ENCODE measurements around the gene TBC1D16.

The TBC1D16 gene

GRCh38 chr17:79922798-79923197, 112.9 kb downstream of the TBC1D16 start:
- no peak for DNase-seq

DNA sequence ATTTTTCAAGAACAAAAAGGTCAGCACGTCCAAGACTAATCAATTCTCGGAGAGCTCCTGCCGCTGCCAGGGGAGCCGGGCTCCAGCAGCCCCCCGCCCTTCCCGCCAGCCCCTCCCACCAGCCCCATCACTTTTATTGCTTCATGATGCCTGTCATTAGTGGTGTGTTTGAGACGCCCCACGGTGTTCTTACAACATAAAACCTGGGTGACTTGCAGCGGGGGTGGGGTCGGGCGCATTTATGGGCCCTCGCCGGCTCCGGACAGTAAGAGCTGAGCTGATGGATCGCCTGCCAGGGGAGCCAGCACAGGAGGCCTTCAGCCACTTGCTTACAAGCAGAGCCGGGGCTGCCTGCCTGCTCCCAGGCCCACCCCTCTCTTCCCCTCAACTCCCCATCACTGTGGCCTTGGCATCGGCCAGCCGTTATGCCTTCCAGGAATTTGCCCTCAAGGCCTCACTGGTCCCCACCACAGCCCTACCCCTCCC, 113.5 kb downstream of the TBC1D16 start:
- DNase-seq: no peak

DNA sequence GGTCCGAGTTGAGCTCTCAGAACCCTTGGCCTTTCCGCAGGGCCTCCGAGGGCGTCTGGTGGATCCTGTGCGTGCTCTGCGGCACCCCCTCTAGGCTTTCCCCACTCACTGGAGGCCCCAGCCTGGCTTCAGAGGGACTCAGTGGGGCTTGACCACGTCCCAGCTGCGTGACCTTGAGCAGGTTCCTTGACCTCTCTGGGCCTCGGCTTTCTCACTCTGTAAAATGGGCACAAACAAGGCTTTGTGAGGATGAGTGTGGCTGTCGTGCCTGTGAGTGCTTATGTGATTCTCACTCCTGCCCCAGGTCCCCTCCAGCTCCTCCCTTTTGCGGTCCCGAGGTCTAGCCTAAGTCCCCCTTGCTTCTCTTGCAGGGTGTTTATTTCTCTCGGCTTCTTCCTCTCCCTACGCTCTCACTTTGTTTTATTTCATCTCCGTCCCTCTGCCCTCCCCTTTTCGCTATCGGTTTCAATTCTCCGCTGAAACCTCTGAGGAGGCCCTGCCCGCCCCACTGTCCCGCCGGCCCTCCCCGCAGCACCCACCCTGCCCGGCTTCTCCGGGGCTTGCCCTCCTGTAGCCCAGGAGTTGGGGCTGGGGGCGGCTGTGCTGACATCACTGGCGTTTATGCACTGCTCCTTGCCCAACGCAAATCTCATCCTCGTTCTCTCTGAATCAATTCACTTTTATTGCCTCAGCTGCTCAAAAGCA, 114.1 kb downstream of the TBC1D16 start:
- DNase-seq: no peak

DNA sequence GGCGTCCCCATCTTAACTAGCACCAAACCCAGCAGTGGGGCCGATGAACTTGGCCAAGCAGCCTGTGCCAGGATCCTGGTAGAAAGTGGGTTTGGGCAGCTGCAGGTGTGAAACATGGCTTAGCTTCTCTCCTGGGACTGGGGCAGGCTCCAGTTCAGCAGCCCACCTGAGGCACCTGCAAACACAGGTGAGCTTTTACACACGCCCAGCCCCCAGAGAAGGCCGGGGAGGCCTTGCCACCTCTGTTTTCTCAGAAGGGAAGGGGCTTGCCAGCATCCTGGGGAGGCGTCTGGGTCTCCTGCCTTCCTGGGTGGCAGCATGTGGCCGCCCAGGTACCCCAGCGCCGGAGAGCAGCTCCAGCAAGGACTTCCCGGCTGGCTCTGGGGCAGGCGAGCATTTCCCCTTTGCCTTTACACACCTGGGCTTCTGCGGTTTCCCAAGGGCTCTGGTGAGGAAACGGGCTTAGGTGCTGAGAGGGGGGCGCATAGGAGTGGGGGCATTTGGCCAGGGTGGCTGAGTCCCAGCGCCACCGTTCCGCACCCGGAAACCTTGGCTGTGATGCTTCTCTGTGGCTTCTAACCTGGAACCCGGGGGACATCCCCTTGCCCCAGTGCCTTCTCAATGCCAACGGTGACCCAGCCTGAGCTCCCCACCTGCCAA, 114.8 kb downstream of the TBC1D16 start:
- DNase-seq: no peak

DNA sequence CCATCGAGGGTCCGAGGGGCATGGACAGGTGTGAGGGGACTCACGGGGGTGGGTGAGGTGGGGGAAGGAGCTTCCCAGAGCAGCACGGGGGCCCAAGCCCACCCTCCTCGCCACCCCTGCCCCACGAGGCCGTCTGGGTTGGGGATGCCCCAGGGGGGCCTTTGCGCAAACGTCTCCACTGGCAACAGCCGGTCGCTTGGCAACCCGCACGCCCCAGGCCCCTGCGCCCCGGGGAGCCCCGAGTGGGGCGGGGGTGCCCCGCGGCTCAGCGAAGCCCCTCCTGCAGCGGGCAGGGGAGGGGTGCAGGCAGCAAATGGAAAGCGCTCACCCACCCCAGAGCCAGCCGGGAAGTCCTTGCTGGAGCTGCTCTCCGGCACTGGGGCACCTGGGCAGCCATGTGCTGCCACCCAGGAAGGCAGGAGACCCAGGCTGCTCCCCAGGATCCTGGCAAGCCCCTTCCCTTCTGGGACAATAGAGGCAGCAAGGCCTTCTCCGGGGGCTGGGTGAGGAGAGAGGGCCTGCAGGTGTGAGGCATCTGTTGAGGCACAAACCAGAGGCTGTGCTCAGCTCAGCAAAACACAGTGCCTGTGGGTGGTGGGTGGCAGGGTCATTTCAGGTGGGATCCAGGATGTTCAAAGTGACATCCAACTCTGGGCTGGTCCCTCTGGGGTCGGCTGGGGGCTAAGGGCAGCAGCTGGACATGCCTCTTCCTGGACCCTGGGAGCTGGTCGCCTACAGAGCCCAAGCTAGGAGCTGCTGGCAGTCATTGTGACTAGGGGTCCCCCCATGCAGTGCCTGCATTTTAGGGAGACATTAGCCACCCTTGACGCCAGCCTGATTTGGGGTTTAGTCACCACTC, 115.6 kb downstream of the TBC1D16 start:
- DNase-seq: no peak

GRCh38 chr17:79919164-79919585, 116.5 kb downstream of the TBC1D16 start:
- no peak for DNase-seq

- no peak for DNase-seq
Measured at GRCh38 chr17:79918581-79919163, 117.0 kb downstream of the TBC1D16 start.

- no peak for DNase-seq
Measured at GRCh38 chr17:79917902-79918484, 117.7 kb downstream of the TBC1D16 start.

- DNase-seq: no peak
Measured at GRCh38 chr17:79916991-79917901, 118.4 kb downstream of the TBC1D16 start.

GRCh38 chr17:79916506-79916905, 119.2 kb downstream of the TBC1D16 start:
- DNase-seq: no peak

GRCh38 chr17:79915850-79916430, 119.7 kb downstream of the TBC1D16 start:
- peak; percentile 13 for DNase-seq

DNA sequence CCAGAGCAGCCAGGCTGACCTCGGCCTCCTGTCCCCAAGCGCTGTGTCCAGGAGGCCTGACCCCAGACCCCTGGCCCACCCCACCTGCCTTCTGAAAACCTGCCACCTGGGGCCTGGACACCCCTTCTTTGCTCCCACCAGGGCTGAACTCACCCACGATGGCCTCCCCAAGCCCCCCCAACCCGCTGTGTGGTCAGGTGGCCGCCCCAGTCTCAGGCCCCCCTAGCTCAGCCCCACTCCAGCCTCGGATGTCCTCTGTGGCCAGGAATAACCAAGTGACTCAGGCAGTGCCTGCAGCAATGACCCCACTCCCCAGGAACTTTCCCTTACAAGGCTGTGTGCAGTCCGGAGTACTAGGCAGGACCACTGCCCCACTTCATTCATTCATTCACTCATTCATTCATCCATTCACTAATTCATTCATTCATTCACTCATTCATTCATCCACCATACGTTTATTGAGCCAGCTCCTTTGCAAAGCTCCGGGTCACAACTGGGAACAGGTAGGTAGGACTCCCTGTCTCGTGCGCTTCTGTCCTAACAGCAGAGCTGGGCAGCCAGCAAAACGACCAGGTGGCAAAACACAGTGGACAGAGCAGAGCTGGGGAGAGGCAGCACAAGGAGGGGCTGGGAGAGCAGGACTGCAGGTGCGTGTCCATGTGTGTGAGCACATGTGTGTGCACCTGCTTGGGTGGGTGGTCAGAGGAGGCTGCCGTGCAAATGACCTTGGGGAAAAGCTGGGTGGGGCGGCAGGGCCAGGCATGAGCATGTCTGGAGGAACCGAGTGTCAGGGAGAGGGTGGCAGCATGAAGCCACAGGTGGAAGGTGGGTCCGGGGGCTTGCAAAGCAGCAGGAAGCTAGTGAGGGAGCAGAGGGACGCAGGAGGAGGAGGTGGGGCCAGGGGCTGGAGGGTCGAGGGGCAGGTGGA, 120.6 kb downstream of the TBC1D16 start:
- DNase-seq: no peak

GRCh38 chr17:79913896-79914812, 121.5 kb downstream of the TBC1D16 start:
- DNase-seq: no peak

- no peak for DNase-seq
Measured at GRCh38 chr17:79913451-79913850, 122.2 kb downstream of the TBC1D16 start.

DNA sequence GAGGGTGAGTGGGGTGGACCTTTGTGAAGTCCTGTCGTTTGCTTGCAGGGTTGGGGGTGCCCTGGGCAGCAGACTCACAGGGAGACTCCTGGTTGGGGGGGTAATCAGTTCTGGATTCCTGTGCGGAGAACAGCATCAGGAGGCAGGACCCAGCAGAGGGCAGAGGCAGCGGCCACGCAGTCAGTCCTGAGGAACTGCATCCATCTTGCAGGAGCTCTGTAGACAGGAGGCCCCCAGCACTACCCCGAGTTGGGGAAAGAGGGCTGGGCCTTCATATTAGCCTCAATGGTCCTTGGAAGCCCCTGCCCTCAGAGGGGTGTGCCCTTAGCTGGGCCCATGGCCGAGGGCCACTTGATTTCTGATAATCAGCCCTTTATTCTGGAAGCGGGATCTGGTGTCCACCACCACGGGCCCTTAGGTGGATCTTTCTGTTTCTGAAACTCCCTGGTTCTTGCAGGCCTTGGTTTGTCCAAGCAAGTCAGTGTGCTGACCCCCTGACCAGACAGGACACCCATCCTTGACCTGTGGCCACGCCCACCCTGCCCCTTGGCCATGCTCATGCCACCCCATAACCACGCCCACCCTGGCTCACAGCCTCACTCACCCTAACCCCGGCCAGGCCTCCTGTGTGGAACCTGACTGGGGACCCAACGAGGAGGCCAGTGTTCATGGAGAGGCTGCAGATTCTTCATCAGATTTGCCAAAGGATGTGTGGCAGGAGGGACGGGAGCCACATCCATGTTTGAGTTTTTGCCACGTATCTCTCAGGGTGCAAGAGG, 122.9 kb downstream of the TBC1D16 start:
- DNase-seq: no peak

GRCh38 chr17:79911430-79912399, 124.0 kb downstream of the TBC1D16 start:
- no peak for DNase-seq

GRCh38 chr17:79910985-79911361, 124.7 kb downstream of the TBC1D16 start:
- DNase-seq: no peak

Measured in activated CD4-positive, alpha-beta T cell treated with anti-CD3 and anti-CD28 coated beads, Interleukin-2, amount 50 U/mL, for 1 hour (primary cell).